ENCODE data around the gene ATG9B. TPM values are rescaled to one million over a fixed set of nuclear protein-coding genes. Genes with fewer than 3 reads are reported as not detected.
"Not testable (repeated sequence)": the region's sequence is repeated elsewhere in the genome, so short reads cannot be mapped to it uniquely, and the experiment has no call there.

ATG9B gene
- polyA plus RNA-seq, 1 donor from 2014 or later = 11.2 TPM

- H3K36me3 Mint-ChIP-seq = peaks cover 8% of the 10 kb centered on the region
- no peaks in the 10 kb centered on the region for H3K9me3 Mint-ChIP-seq
- H3K4me1 Mint-ChIP-seq = peaks cover 0 to 2% (median 2%) of the 10 kb centered on the region in 3 donors
- H3K4me3 Mint-ChIP-seq = no peak overlapping the region
- H3K27ac Mint-ChIP-seq = no peak overlapping the region
- no peaks in the 10 kb centered on the region for H3K27me3 Mint-ChIP-seq
These were observed 10.2 kb upstream of the ATG9B start for GRCh38 chr7:151034312-151035025.

DNA sequence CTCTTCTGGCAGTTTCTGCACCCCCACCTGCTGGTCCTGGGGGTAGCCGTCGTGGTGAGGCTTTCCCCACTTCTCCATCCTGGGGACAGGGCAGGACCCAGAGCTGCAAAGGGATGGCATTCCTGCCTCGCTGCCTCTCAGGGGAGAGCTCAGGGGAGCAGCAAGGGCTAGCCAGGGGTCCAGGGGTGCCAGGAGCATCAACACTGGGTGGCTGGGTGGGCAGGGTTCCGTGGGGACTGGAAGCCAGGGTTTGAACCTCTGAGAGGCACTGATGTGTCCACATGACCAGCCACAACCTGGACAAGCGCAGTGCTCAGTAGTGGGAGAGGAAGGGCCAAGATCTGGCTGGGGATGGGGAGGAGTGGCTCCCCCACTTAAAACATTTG, 9.6 kb upstream of the ATG9B start:
- no peak overlapping the region for H3K4me3 Mint-ChIP-seq
- H3K9me3 Mint-ChIP-seq = no peaks in the 10 kb centered on the region
- no peak overlapping the region for H3K27ac Mint-ChIP-seq
- H3K27me3 Mint-ChIP-seq = no peaks in the 10 kb centered on the region
- peaks cover 8% of the 10 kb centered on the region for H3K36me3 Mint-ChIP-seq
- H3K4me1 Mint-ChIP-seq = peaks cover 2 to 6% (median 6%) of the 10 kb centered on the region in 3 donors

- Mint-ChIP-seq H3K9me3 (no peaks in the 10 kb centered on the region), H3K36me3 (peaks cover 11% of the 10 kb centered on the region), H3K27me3 (no peaks in the 10 kb centered on the region), H3K4me1 (peaks cover 9% of the 10 kb centered on the region in 3 donors), H3K27ac (peak overlapping the region in 1 of 3 donors; percentile 19), H3K4me3 (peak overlapping the region in 1 of 4 donors; percentile 54)
These were observed 8.9 kb upstream of the ATG9B start for GRCh38 chr7:151032936-151033863.

GRCh38 chr7:151031011-151031410, 6.7 kb upstream of the ATG9B start:
- peaks cover 8% of the 10 kb centered on the region for H3K36me3 Mint-ChIP-seq
- peak overlapping the region in 1 of 4 donors; percentile 39 for H3K4me3 Mint-ChIP-seq
- H3K4me1 Mint-ChIP-seq = peaks cover 15 to 18% (median 16%) of the 10 kb centered on the region in 3 donors
- peak overlapping the region in 1 of 3 donors; percentile 49 for H3K27ac Mint-ChIP-seq
- H3K9me3 Mint-ChIP-seq = no peaks in the 10 kb centered on the region
- H3K27me3 Mint-ChIP-seq = no peaks in the 10 kb centered on the region

DNA sequence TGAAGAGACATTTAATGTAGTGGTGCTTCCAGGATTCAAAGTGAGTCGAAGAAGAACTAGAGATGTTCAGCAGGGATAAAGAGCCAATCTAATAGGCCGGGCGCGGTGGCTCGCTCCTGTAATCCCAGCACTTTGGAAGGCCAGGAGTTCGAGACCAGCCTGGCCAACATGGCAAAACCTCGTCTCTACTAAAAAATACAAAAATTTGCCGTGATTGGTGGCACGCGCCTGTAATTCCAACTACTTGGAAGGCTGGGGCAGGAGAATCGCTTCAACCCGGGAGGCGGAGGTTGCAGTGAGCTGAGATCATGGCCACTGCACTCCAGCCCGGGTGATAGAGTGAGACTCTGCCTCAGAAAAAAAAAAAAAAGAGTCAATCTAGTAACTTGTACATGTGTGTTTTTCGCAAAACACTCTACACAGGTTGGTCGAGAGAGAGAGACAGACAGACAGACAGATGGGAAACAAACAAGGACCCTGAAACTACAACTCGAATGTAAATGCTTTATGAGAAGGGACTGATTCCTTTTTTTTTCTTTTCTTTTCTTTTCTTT, 4.7 kb upstream of the ATG9B start:
- no peaks in the 10 kb centered on the region for H3K27me3 Mint-ChIP-seq
- peak overlapping the region; percentile 88 to 99 (median 96) for H3K4me3 Mint-ChIP-seq
- H3K4me1 Mint-ChIP-seq = peaks cover 15 to 18% (median 16%) of the 10 kb centered on the region in 3 donors
- H3K9me3 Mint-ChIP-seq = no peaks in the 10 kb centered on the region
- peak overlapping the region; percentile 97 to 100 (median 99) for H3K27ac Mint-ChIP-seq
- peaks cover 10% of the 10 kb centered on the region for H3K36me3 Mint-ChIP-seq

GRCh38 chr7:151028131-151028947, 4.0 kb upstream of the ATG9B start, which contains the start of gene ABCB8:
Gene ABCB8 (plus strand): TSS chr7:151028450. CDS start chr7:151028516, 66 bp downstream.
- H3K27ac Mint-ChIP-seq = peak within 1 kb of the TSS; percentile 97 to 100 (median 99)
- peak within 1 kb of the TSS; percentile 88 to 99 (median 96) for H3K4me3 Mint-ChIP-seq
- H3K36me3 Mint-ChIP-seq = peaks cover 10% of the 10 kb centered on the region
- H3K9me3 Mint-ChIP-seq = no peaks in the 10 kb centered on the region
- H3K4me1 Mint-ChIP-seq = peaks cover 15 to 18% (median 16%) of the 10 kb centered on the region in 3 donors
- H3K27me3 Mint-ChIP-seq = peaks cover 2% of the 10 kb centered on the region

DNA sequence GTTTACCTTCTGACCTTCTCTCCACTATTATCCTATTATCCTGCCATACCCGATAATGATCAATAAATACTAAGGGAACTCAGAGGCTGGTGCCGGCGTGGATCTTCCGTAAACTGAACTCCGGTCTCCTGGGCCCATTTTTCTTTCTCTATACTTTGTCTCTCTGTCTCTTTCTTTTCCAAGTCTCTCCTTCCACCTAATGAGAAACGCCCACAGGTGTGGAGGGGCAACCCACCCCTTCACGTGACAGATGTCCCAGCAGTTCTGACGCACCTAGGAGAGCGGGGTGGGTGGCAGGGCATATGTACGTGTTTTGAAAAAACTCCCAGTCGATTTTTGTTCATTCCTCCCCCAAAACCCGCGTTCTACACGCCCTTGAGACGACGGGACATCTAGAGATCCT, 3.4 kb upstream of the ATG9B start:
- H3K27me3 Mint-ChIP-seq, H3K9me3 Mint-ChIP-seq, H3K36me3 Mint-ChIP-seq: not testable (repeated sequence)
- Mint-ChIP-seq H3K4me1 (peaks cover 15 to 18% (median 16%) of the 10 kb centered on the region in 3 donors), H3K27ac (peak overlapping the region; percentile 97 to 100 (median 99)), H3K4me3 (peak overlapping the region; percentile 88 to 99 (median 96))

DNA sequence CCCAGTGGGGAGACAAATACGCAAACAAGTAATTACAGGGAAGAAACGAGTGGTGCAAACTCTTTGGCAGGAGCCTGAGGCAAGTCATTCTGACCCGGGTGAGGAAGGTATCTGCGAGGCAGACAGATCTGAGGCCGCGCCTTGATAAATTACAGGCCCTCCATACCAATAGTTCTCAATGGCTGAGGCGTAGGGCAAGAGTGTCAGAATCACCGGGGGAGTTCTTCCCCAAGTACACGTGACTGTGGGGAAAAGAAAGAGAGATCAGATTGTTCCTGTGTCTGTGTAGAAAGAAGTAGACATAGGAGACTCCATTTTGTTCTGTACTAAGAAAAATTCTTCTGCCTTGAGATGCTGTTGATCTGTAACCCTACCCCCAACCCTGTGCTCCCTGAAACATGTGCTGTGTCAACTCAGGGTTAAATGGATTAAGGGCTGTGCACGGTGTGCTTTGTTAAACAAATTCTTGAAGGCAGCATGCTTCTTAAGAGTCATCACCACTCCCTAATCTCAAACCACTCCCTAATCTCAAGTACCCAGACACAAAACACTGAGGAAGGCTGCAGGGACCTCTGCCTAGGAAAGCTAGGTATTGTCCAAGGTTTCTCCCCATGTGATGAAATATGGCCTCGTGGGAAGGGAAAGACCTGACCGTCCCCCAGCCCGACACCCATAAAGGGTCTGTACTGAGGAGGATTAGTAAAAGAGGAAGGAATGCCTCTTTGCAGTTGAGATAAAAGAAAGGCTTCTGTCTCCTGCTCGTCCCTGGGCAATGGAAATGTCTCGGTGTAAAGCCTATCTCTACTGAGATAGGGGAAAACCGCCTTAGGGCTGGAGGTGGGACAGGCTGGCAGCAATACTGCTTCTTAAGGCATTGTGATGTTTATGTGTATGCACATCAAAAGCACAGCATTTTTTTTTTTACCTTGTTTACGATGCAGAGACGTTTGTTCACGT, 2.8 kb upstream of the ATG9B start:
- H3K4me1 Mint-ChIP-seq = peaks cover 15 to 18% (median 16%) of the 10 kb centered on the region in 3 donors
- peak overlapping the region; percentile 88 to 99 (median 96) for H3K4me3 Mint-ChIP-seq
- H3K36me3 Mint-ChIP-seq, H3K27me3 Mint-ChIP-seq, H3K9me3 Mint-ChIP-seq: not testable (repeated sequence)
- H3K27ac Mint-ChIP-seq = peak overlapping the region; percentile 97 to 100 (median 99)

- peaks cover 15 to 16% (median 16%) of the 10 kb centered on the region in 3 donors for H3K4me1 Mint-ChIP-seq
- H3K4me3 Mint-ChIP-seq = peak overlapping the region in 1 of 4 donors; percentile 88
- H3K27me3 Mint-ChIP-seq = peaks cover 14% of the 10 kb centered on the region
These were observed 1.8 kb upstream of the ATG9B start for GRCh38 chr7:151025924-151026671.

GRCh38 chr7:151023232-151023631, 1.1 kb downstream of the ATG9B start:
- Mint-ChIP-seq H3K36me3 (peaks cover 3% of the 10 kb centered on the region), H3K4me1 (peaks cover 13 to 18% (median 14%) of the 10 kb centered on the region in 3 donors), H3K4me3 (no peak overlapping the region), H3K9me3 (no peaks in the 10 kb centered on the region), H3K27ac (peak overlapping the region in 1 of 3 donors; percentile 79), H3K27me3 (peaks cover 31% of the 10 kb centered on the region)

More at GRCh38 chr7:151025924-151026671, 1.8 kb upstream of the ATG9B start:
- peak overlapping the region; percentile 47 to 99 (median 97) for H3K27ac Mint-ChIP-seq
- H3K9me3 Mint-ChIP-seq = no peaks in the 10 kb centered on the region
- peaks cover 6% of the 10 kb centered on the region for H3K36me3 Mint-ChIP-seq

DNA sequence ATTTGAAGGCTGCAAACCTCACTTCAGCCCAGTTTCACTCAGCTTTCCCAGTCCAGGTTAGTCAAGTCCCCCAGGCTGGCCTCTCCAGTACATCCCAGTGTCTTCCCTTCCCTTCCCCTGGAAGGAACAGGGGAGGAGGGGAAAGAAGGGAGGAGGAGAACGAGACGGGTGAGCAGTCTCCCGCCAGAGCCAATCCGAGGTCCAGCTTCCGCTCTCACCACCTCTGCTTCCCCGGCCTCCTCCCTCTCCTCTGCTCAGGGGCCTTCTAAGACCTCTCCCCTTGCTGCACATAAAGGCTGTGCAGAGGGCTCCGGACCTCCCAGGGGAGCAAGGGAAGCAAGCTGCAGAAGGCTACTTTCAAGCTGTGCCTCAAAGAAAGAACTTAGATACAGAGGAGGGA, 4.1 kb downstream of the ATG9B start:
- Mint-ChIP-seq H3K27ac (peak overlapping the region in 1 of 3 donors; percentile 54), H3K27me3 (peaks cover 33% of the 10 kb centered on the region), H3K36me3 (peaks cover 1% of the 10 kb centered on the region), H3K4me1 (peaks cover 15 to 20% (median 18%) of the 10 kb centered on the region in 3 donors), H3K9me3 (no peaks in the 10 kb centered on the region), H3K4me3 (peak overlapping the region in 1 of 4 donors; percentile 86)

GRCh38 chr7:151019130-151019447, 5.2 kb downstream of the ATG9B start:
- Mint-ChIP-seq H3K27ac (peak overlapping the region in 1 of 3 donors; percentile 90), H3K9me3 (no peaks in the 10 kb centered on the region), H3K4me1 (peaks cover 21 to 27% (median 26%) of the 10 kb centered on the region in 3 donors), H3K27me3 (peaks cover 33% of the 10 kb centered on the region), H3K4me3 (peak overlapping the region in 2 of 4 donors; percentile 87 to 88), H3K36me3 (peaks cover 3% of the 10 kb centered on the region)

Measured in IgD-negative memory B cell (primary cell).